Adrenal gland (tissue), 12 donors: Measurements from ENCODE around the gene YAP1. TPM values are rescaled to one million over a fixed set of nuclear protein-coding genes. Genes with fewer than 3 reads are reported as not detected.

Experiments used
- DNase-seq, 7 donors: peaks; one replicate each; pipeline ENCODE4 v3.0.0-alpha.2; 2019 to 2020
- H3K27ac ChIP-seq, 5 donors: fragments of 200-600 bp; sonication (generic) in 4 of 5; 1 replicate in 3 of 5; 2 replicates in 2 of 5; pipeline versions ENCODE4 v1.5.1 to v1.8.0; 2016 to 2020; ENCODE audit warnings: mild to moderate bottlenecking in 1 of 5
- H3K27me3 ChIP-seq: fragments of 200-600 bp; 2 replicates; pipeline ENCODE4 v1.8.0; 2021
- H3K36me3 ChIP-seq, 2 donors: fragments of 200-600 bp; replicated peaks in 1 of 2; 1 replicate in 1 of 2; 2 replicates in 1 of 2; pipeline versions ENCODE4 v1.5.1 to v1.8.0; 2018 to 2022
- H3K4me1 ChIP-seq, 2 donors: fragments of 200-600 bp; replicated peaks in 1 of 2; 1 replicate in 1 of 2; 2 replicates in 1 of 2; pipeline versions ENCODE4 v1.5.1 to v1.8.0; 2018 to 2021
- H3K4me3 ChIP-seq, 4 donors: fragments of 200-600 bp; sonication (generic) in 3 of 4; one replicate each; pipeline ENCODE4 v1.5.1; 2016 to 2018
- H3K9me3 ChIP-seq, 3 donors: fragments of 200-600 bp; sonication (generic) in 1 of 3; replicated peaks in 1 of 3; 1 replicate in 2 of 3; 2 replicates in 1 of 3; pipeline versions ENCODE4 v1.5.1 to v1.8.0; 2016 to 2021
- CTCF ChIP-seq, 6 experiments: fragments of 450-650 bp in 4 of 6; fragments of 200-600 bp in 2 of 6; sonication (generic) in 1 of 6; IDR thresholded peaks; 1 replicate in 5 of 6; 2 replicates in 1 of 6; pipeline versions ENCODE4 v1.5.1 to v1.8.0; 2016 to 2021; ENCODE audit warnings: antibody characterized with exemption in 6 of 6, mild to moderate bottlenecking in 2 of 6, moderate library complexity in 1 of 6
- POLR2A ChIP-seq, 2 donors: fragments of 450-650 bp; IDR thresholded peaks; one replicate each; pipeline ENCODE4 v1.6.1; 2017; ENCODE audit warnings: antibody characterized with exemption in 2 of 2, mild to moderate bottlenecking in 2 of 2, moderate library complexity in 1 of 2
- WGBS, 4 donors: extraction: QIAGEN DNeasy Blood & Tissue Kit in 2 of 4; methylation state at CpG; one replicate each; pipeline versions ENCODE4 v1.1.5 to v1.1.7; 2013 to 2017; 5-methylcytosine and 5-hydroxymethylcytosine counted together
- intact Hi-C, 2 donors: fragments of 100-400 bp; cut with DNase I; formaldehyde crosslinking; loops; one replicate each; pipeline versions ENCODE4 v1.14.1 to v1.15.0; 2022 to 2023
- polyA plus RNA-seq, 3 donors: library from polyadenylated mRNA; stranded (reverse); fragments of 200-250 nt in 2 of 3; fragments of 350-450 nt in 1 of 3; fragmentation: Illumina TruSeq in 1 of 3; extraction: RNeasy Lipid Tissue Mini Kit (QIAGEN cat#74804) in 1 of 3; gene quantifications; one replicate each; pipeline ENCODE4 v1.2.3, GENCODE V29; 2013 to 2014
- total RNA-seq, 9 donors: library from RNA; depleted of rRNA in 4 of 9; stranded (reverse); fragments of >200 nt in 4 of 9; fragments of 120-200 nt in 1 of 9; fragmentation: NEBNext Ultra II Directional in 1 of 9; extraction: Animal tissue kit (Norgen Biotek cat#: 25700) in 1 of 9; gene quantifications; one replicate each; pipeline versions ENCODE4 v1.1.0 to v1.2.4, GENCODE V29; 2013 to 2023
- donor health status: healthy with polysubstance abuse.
- donor health status: Bipolar disorder and iron deficiency.
- donor health status: DM: yes; HTN: yes; CAD: no.
- donor health status: DM: no; HTN: no; CAD: no.
- donor health status: DM: no; HTN: no; CAD: no.
- donor health status: DM: yes; HTN: yes; CAD: no.

The YAP1 gene
- total and polyA plus RNA-seq, 12 donors = 16.3 to 135 (median 82.9) TPM

DNA sequence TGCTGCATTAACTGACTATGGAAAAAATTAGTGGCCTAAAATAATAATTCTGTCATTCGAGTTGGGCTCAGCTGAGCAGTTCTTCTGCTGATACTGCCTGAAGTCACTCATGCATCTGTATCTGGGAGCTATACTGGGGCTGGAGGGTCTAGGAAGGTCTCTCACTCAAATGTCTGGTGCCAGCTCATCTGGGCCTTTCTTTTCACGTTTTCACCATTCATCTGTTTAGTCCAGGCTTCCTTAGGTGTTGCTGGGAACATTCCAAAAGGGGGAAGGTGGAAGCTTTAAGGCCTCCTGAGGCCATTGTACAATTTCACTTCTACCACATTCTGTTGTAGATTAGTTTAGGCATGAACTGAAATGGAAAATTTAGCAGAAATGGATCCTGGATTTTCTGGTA is 28.0 kb downstream of the YAP1 start:
- Histone ChIP-seq H3K9me3 (no peaks in the 10 kb centered on the region), H3K27ac (peak overlapping the region in 2 of 5 donors; percentile 22 to 52), H3K27me3 (no peaks in the 10 kb centered on the region), H3K4me3 (no peak overlapping the region), H3K4me1 (peaks cover 5 to 10% of the 10 kb centered on the region in 2 donors), H3K36me3 (no peaks in the 10 kb centered on the region)
- intact Hi-C loops = no loop called here
- WGBS, 4 donors = 89 to 100% (median 94%) methylated on average over 2 of the region's 2 CpGs
- TF ChIP-seq CTCF (IDR thresholded peaks at IDR 0.05) (no peak), POLR2A (IDR thresholded peaks at IDR 0.05) (no peak)
- no peak for DNase-seq

DNA sequence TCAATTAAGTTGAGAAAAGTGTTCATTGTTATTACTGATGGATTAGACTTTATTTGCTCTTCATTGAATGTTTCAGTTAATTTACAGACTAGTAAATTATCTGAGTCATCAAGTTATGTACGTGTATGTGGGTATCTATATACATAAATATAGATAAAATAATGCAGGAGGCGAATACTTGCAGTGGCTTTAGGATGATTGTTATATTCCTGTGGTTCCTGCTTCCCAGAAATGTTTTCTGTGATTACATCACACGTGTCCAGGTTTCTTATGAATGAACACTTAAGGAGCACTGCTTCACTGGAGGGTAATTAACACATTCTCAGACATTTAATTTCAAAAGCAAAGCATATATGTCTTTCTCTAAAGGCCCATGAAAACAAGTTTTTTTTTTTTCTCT is 28.4 kb downstream of the YAP1 start:
- peaks cover 6 to 13% of the 10 kb centered on the region in 2 donors for H3K4me1 ChIP-seq
- WGBS, 4 donors = 71 to 87% (median 75%) methylated on average over 3 of the region's 3 CpGs
- H3K4me3 ChIP-seq = no peak overlapping the region
- H3K27ac ChIP-seq = peak overlapping the region in 2 of 5 donors; percentile 22 to 52
- TF ChIP-seq CTCF (IDR thresholded peaks at IDR 0.05) (no peak), POLR2A (IDR thresholded peaks at IDR 0.05) (no peak)
- H3K27me3 ChIP-seq = no peaks in the 10 kb centered on the region
- H3K36me3 ChIP-seq = no peaks in the 10 kb centered on the region
- intact Hi-C loops = no loop called here
- no peak for DNase-seq
- H3K9me3 ChIP-seq = no peaks in the 10 kb centered on the region

DNA sequence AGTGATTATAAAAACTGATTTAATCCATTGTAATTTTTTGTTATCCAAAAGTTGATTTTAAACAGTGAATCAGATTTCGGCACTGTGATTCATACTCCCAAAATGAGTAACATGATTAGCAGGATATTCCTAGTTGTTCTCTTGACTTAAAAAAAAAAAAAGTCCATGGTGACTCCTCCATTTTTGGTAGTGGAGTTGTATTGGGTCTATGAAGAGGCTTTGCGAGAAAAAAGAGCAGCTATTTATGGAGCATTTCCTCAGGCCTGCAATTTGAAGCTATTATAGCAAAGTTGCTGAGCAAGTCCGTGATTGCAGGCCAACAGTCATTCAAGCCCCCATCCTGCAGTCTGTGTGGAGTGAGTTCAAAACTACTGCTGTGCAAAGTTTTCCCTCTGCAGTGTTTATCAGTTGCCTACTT is 28.8 kb downstream of the YAP1 start:
- H3K4me1 ChIP-seq = peaks cover 10 to 17% of the 10 kb centered on the region in 2 donors
- H3K36me3 ChIP-seq = no peaks in the 10 kb centered on the region
- DNase-seq = peak in 1 of 7 donors; percentile 9
- peak overlapping the region in 4 of 5 donors; percentile 16 to 52 (median 28) for H3K27ac ChIP-seq
- WGBS, 4 donors = 30 to 33% (median 31%) methylated on average over 3 of the region's 3 CpGs
- no peaks in the 10 kb centered on the region for H3K27me3 ChIP-seq
- intact Hi-C loops = no loop called here
- H3K4me3 ChIP-seq = no peak overlapping the region
- no peak for TF ChIP-seq POLR2A (IDR thresholded peaks at IDR 0.05)
- TF ChIP-seq CTCF (IDR thresholded peaks at IDR 0.05) = no peak
- H3K9me3 ChIP-seq = no peaks in the 10 kb centered on the region

DNA sequence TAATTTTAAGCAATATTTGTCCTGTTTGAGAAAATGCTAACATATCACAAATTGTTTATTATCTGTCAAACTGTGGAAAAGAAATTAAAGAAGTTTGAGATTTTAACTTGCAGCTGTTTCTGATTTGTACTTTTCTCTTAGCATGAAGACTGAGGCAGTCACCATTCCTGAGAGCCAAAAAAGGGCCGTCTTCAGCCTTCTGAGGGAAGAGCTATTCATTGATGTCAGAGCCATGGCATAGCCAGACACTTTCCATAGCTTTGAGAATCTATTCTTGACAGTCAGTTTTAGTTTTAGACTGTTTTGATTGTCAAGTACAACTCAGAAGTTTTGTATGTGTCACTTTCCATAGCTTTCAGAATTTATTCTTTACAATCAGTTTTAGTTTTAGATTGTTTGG is 32.1 kb downstream of the YAP1 start:
- Histone ChIP-seq H3K27ac (no peak overlapping the region), H3K4me1 (peaks cover 29% of the 10 kb centered on the region in 2 donors)

More for the DNA sequence above, 32.1 kb downstream of the YAP1 start:
- TF ChIP-seq POLR2A (IDR thresholded peaks at IDR 0.05) (no peak), CTCF (IDR thresholded peaks at IDR 0.05) (no peak)
- intact Hi-C loops = no loop called here
- no peaks in the 10 kb centered on the region for H3K36me3 ChIP-seq
- DNase-seq = no peak
- no peak overlapping the region for H3K4me3 ChIP-seq
- H3K9me3 ChIP-seq = no peaks in the 10 kb centered on the region
- 66 to 77% (median 70%) methylated on average over 1 of the region's 1 CpG for WGBS, 4 donors
- H3K27me3 ChIP-seq = no peaks in the 10 kb centered on the region
